ENCODE data around the gene GATAD2A.

GATAD2A gene

GRCh38 chr19:19443902-19444680 lies 38.6 kb downstream of the GATAD2A start:
- Histone ChIP-seq H3K27me3 (ENCODE audit: insufficient read depth, poor library complexity, severe bottlenecking) (no peaks in the 10 kb centered on the region), H3K27ac (replicated peaks) (peak overlapping the region; percentile 54), H3K4me3 (replicated peaks; ENCODE audit: insufficient read depth, low read length) (no peak overlapping the region)
- peak; percentile 75 for TF ChIP-seq SPI1 (IDR thresholded peaks at IDR 0.05; ENCODE audit: borderline replicate concordance, low read depth)
- no peak for TF ChIP-seq GABPA (IDR thresholded peaks at IDR 0.05; ENCODE audit: low read depth)
- TF ChIP-seq REST (IDR thresholded peaks at IDR 0.05; ENCODE audit: insufficient replicate concordance, low read depth) = no peak
- no peak for TF ChIP-seq CTCF (IDR thresholded peaks at IDR 0.05; ENCODE audit: insufficient read depth, low read length)
- no peak for TF ChIP-seq POLR2AphosphoS5 (IDR thresholded peaks at IDR 0.05; ENCODE audit: low read depth)
- no peak for DNase-seq (ENCODE audit: low read depth in 1 of 2, low spot score in 1 of 2)

- peak; percentile 98 for TF ChIP-seq SPI1 (IDR thresholded peaks at IDR 0.05; ENCODE audit: borderline replicate concordance, low read depth)
- TF ChIP-seq REST (IDR thresholded peaks at IDR 0.05; ENCODE audit: insufficient replicate concordance, low read depth) = no peak
- H3K27me3 ChIP-seq (ENCODE audit: insufficient read depth, poor library complexity, severe bottlenecking) = no peaks in the 10 kb centered on the region
- H3K27ac ChIP-seq (replicated peaks) = peak overlapping the region; percentile 54
- no peak overlapping the region for H3K4me3 ChIP-seq (replicated peaks; ENCODE audit: insufficient read depth, low read length)
- DNase-seq (ENCODE audit: low read depth in 1 of 2, low spot score in 1 of 2) = peak in 1 of 2 experiments; percentile 67
These were observed 39.2 kb downstream of the GATAD2A start for GRCh38 chr19:19444681-19445155.

- DNase-seq (ENCODE audit: low read depth in 1 of 2, low spot score in 1 of 2) = no peak
- Histone ChIP-seq H3K27ac (replicated peaks) (peak overlapping the region; percentile 54), H3K4me3 (replicated peaks; ENCODE audit: insufficient read depth, low read length) (no peak overlapping the region), H3K27me3 (ENCODE audit: insufficient read depth, poor library complexity, severe bottlenecking) (no peaks in the 10 kb centered on the region)
- TF ChIP-seq GABPA (IDR thresholded peaks at IDR 0.05; ENCODE audit: low read depth) (no peak), SPI1 (IDR thresholded peaks at IDR 0.05; ENCODE audit: borderline replicate concordance, low read depth) (no peak), POLR2AphosphoS5 (IDR thresholded peaks at IDR 0.05; ENCODE audit: low read depth) (no peak), REST (IDR thresholded peaks at IDR 0.05; ENCODE audit: insufficient replicate concordance, low read depth) (no peak), CTCF (IDR thresholded peaks at IDR 0.05; ENCODE audit: insufficient read depth, low read length) (no peak)
These were observed 39.8 kb downstream of the GATAD2A start for GRCh38 chr19:19445288-19445687.
